Pancreas (tissue), 10 donors: Measurements from ENCODE around the gene HTD2. TPM values are rescaled to one million over a fixed set of nuclear protein-coding genes. Genes with fewer than 3 reads are reported as not detected.

ENCODE experiments used
- ATAC-seq, 4 donors: fragments of 200-7000 bp; cut with Tn5 transposase; one replicate each; pipeline versions ENCODE4 v1.8.0 to v1.9.1; 2020; ENCODE audit warnings: mild to moderate bottlenecking in 4 of 4, moderate library complexity in 4 of 4
- DNase-seq, 6 donors: peaks; one replicate each; pipeline ENCODE4 v3.0.0-alpha.2; 2020
- FAIRE-seq: peaks from 2 replicates; lab custom pipeline; 2012; peaks lifted over from hg19 to GRCh38; lab: Jason Lieb, UNC
- H3K27ac ChIP-seq, 4 donors: fragments of 200-600 bp; sonication (generic); 1 replicate in 3 of 4; 2 replicates in 1 of 4; pipeline versions ENCODE4 v1.5.0 to v1.8.0; 2020
- H3K27me3 ChIP-seq, 4 donors: fragments of 200-600 bp; one replicate each; pipeline ENCODE4 v1.8.0; 2021
- H3K36me3 ChIP-seq, 3 donors: fragments of 200-600 bp; sonication (generic) in 1 of 3; one replicate each; pipeline versions ENCODE4 v1.5.0 to v1.8.0; 2020 to 2021
- H3K4me1 ChIP-seq, 3 donors: fragments of 200-600 bp; one replicate each; pipeline ENCODE4 v1.8.0; 2021
- H3K4me3 ChIP-seq, 4 donors: fragments of 200-600 bp; sonication (generic) in 2 of 4; one replicate each; pipeline versions ENCODE4 v1.5.0 to v1.8.0; 2020 to 2021
- H3K9me3 ChIP-seq, 4 donors: fragments of 200-600 bp; one replicate each; pipeline ENCODE4 v1.8.0; 2021
- WGBS, 2 donors: extraction: QIAGEN DNeasy Blood & Tissue Kit; methylation state at CpG; one replicate each; pipeline ENCODE4 v1.1.7; 2013; 5-methylcytosine and 5-hydroxymethylcytosine counted together
- intact Hi-C, 3 donors: fragments of 100-400 bp; cut with DNase I; formaldehyde crosslinking; loops; one replicate each; pipeline versions ENCODE4 v1.11.1 to v1.14.2; 2022
- polyA plus RNA-seq, 2 donors: library from polyadenylated mRNA; stranded (reverse); fragments of 200-250 nt; gene quantifications; one replicate each; pipeline ENCODE4 v1.2.3, GENCODE V29; 2013
- total RNA-seq, 6 donors: library from RNA; stranded (reverse); fragmentation: NEBNext Ultra II Directional in 4 of 6; extraction: Animal tissue kit (Norgen Biotek cat#: 25700) in 4 of 6; gene quantifications; one replicate each; pipeline versions ENCODE4 v1.2.1 to v1.2.4, GENCODE V29; 2021 to 2023
- TF ChIP-seq, protein P1 (sequence below), 4 donors: fragments of 200-600 bp; sonication (generic) in 3 of 4; IDR thresholded peaks; one replicate each; pipeline versions ENCODE4 v1.5.0 to v1.8.0; 2021; ENCODE audit warnings: antibody characterized with exemption in 4 of 4
- donor health status: healthy with polysubstance abuse.
- donor health status: DM: no; HTN: no; CAD: no; lungs with moderate emphysema.
- donor health status: DM: no; HTN: no; CAD: no.
- donor health status: control.
- donor health status: control.
- donor health status: Bipolar disorder and iron deficiency.
- donor health status: DM: yes; HTN: yes; CAD: no.
- donor health status: DM: no; HTN: no; CAD: no.
- donor health status: DM: no; HTN: no; CAD: no.
- donor health status: DM: yes; HTN: yes; CAD: no.

Gene HTD2
- total and polyA plus RNA-seq, 8 donors: 0.68 to 5.5 (median 3.5) TPM

DNA sequence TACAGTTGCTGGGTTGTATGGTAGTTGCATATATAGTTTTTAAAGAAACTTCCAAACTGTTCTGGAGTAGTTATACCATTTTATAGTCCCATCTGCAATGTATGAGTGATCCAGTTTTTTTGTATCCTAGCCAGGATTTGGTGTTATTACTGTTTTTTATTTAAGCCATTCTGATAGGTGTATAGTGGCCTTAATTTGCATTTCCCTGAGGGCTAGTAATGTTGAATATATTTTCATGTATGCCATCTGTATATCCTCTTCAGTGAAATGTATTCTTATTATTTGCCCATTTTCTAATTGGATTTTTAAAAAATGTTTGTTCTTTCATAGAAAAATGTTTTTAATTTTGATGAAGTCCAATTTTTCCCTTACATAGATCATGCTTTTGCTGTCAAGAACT lies 55.5 kb downstream of the HTD2 start:
- TF ChIP-seq, protein P1, sequence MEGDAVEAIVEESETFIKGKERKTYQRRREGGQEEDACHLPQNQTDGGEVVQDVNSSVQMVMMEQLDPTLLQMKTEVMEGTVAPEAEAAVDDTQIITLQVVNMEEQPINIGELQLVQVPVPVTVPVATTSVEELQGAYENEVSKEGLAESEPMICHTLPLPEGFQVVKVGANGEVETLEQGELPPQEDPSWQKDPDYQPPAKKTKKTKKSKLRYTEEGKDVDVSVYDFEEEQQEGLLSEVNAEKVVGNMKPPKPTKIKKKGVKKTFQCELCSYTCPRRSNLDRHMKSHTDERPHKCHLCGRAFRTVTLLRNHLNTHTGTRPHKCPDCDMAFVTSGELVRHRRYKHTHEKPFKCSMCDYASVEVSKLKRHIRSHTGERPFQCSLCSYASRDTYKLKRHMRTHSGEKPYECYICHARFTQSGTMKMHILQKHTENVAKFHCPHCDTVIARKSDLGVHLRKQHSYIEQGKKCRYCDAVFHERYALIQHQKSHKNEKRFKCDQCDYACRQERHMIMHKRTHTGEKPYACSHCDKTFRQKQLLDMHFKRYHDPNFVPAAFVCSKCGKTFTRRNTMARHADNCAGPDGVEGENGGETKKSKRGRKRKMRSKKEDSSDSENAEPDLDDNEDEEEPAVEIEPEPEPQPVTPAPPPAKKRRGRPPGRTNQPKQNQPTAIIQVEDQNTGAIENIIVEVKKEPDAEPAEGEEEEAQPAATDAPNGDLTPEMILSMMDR (IDR thresholded peaks at IDR 0.05): no peak
- FAIRE-seq (no peak), ATAC-seq (no peak), DNase-seq (no peak)
- H3K4me1 ChIP-seq: no peaks in the 10 kb centered on the region
- H3K27me3 ChIP-seq: no peaks in the 10 kb centered on the region
- H3K9me3 ChIP-seq: no peaks in the 10 kb centered on the region
- H3K4me3 ChIP-seq: no peak overlapping the region
- H3K27ac ChIP-seq: no peak overlapping the region
- no peaks in the 10 kb centered on the region for H3K36me3 ChIP-seq
- intact Hi-C loops: no loop called here

DNA sequence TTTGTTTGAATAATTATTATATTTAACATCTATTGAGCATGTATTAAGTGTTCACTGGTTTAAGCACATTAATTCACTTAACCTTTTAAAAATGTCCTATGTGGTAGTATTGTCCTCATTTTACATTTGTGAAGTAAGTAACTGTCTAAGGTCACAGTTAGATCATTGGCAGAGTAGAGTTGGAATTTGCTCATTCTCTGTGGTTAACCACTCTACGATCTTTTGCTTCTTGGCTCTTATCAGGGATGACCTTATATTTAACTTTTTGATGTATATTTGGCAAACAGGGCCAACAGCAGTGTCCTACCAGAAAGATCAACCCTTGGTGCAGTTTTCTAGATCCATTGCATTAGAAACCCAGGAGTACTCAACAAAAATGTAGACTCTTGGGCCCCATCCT lies 60.4 kb downstream of the HTD2 start:
- 79 to 87% methylated on average over 1 of the region's 1 CpG for WGBS, 2 donors
- ATAC-seq (no peak), DNase-seq (no peak), FAIRE-seq (no peak)
- intact Hi-C loops: no loop called here
- no peaks in the 10 kb centered on the region for H3K36me3 ChIP-seq
- H3K4me1 ChIP-seq: peaks cover 0 to 5% (median 0%) of the 10 kb centered on the region in 3 donors
- no peaks in the 10 kb centered on the region for H3K9me3 ChIP-seq
- TF ChIP-seq, protein P1 (IDR thresholded peaks at IDR 0.05): no peak
- H3K4me3 ChIP-seq: no peak overlapping the region
- H3K27ac ChIP-seq: no peak overlapping the region
- H3K27me3 ChIP-seq: no peaks in the 10 kb centered on the region

DNA sequence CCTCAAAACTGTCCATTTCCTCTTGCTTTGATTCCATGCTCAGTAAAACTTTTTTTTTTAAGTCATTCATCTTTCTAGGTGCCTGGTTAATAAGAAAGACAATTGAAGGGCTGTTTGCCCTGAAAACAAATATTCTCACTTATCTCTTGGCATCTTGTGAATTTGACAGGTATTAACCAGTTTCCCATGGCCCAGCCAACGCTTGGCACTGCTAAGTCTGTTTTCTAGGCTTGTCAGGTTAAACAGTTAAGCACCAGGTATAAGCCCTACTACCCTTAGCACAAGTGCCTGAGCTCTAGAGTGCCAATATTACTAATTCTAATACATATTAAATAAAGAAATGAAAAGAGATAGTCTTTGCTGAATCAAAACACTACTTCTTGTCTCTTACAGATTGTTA lies 62.7 kb downstream of the HTD2 start:
- H3K36me3 ChIP-seq: no peaks in the 10 kb centered on the region
- H3K4me3 ChIP-seq: no peak overlapping the region
- no peak for FAIRE-seq
- 13 to 37% methylated on average over 1 of the region's 1 CpG for WGBS, 2 donors
- intact Hi-C loops: no loop called here
- TF ChIP-seq, protein P1 (IDR thresholded peaks at IDR 0.05): no peak
- H3K27me3 ChIP-seq: no peaks in the 10 kb centered on the region
- DNase-seq: peak in 3 of 6 donors; percentile 14 to 39 (median 38)
- H3K4me1 ChIP-seq: peaks cover 0 to 5% (median 0%) of the 10 kb centered on the region in 3 donors
- H3K9me3 ChIP-seq: no peaks in the 10 kb centered on the region
- peak overlapping the region in 1 of 4 donors; percentile 28 for H3K27ac ChIP-seq
- peak; percentile 74 to 95 (median 84) for ATAC-seq

Other genes starting within 250 kb of the HTD2 start
- under 1 TPM in 4 of 6 donors, not detected in 2; 0.20 to 0.37 (median 0.28) TPM for gene DNASE1L3, start 95.5 kb upstream of the HTD2 start, total RNA-seq
- gene DNASE1L3, start 95.5 kb upstream of the HTD2 start, polyA plus RNA-seq: under 1 TPM; 0.38 to 0.49 TPM
- gene ABHD6, start 68.7 kb upstream of the HTD2 start, total RNA-seq: 1 to 10 TPM in 4 of 6 donors, under 1 TPM in 2; 0.69 to 4.6 (median 2.0) TPM
- 1 to 10 TPM; 2.1 to 5.5 TPM for gene ABHD6, start 68.7 kb upstream of the HTD2 start, polyA plus RNA-seq
- gene RPP14, start 275 bp upstream of the HTD2 start, total RNA-seq: 1 to 10 TPM; 5.0 to 7.7 (median 6.7) TPM
- 1 to 10 TPM; 5.0 to 8.1 TPM for gene RPP14, start 275 bp upstream of the HTD2 start, polyA plus RNA-seq
- gene PXK, start 26.4 kb downstream of the HTD2 start, total RNA-seq: 10 to 100 TPM in 1 of 6 donors, 1 to 10 TPM in 5; 6.1 to 11.2 (median 7.9) TPM
- 1 to 10 TPM; 3.2 to 6.2 TPM for gene PXK, start 26.4 kb downstream of the HTD2 start, polyA plus RNA-seq
- gene PDHB, start 127.3 kb downstream of the HTD2 start, total RNA-seq: 10 to 100 TPM; 17.7 to 26.8 (median 23.9) TPM
- gene PDHB, start 127.3 kb downstream of the HTD2 start, polyA plus RNA-seq: 10 to 100 TPM; 31.1 to 44.9 TPM
- 1 to 10 TPM; 2.2 to 6.0 (median 3.5) TPM for gene KCTD6, start 185.6 kb downstream of the HTD2 start, total RNA-seq
- gene KCTD6, start 185.6 kb downstream of the HTD2 start, polyA plus RNA-seq: 10 to 100 TPM in 1 of 2 donors, 1 to 10 TPM in 1; 4.8 to 13.8 TPM
- gene ACOX2, start 230.7 kb downstream of the HTD2 start, total RNA-seq: 10 to 100 TPM in 1 of 6 donors, 1 to 10 TPM in 5; 1.3 to 13.3 (median 7.1) TPM
- 10 to 100 TPM in 1 of 2 donors, 1 to 10 TPM in 1; 7.9 to 11.3 TPM for gene ACOX2, start 230.7 kb downstream of the HTD2 start, polyA plus RNA-seq